Esophagus squamous epithelium (tissue), 5 donors: ENCODE measurements around the gene ESYT1. TPM values are rescaled to one million over a fixed set of nuclear protein-coding genes. Genes with fewer than 3 reads are reported as not detected.

Source experiments
- DNase-seq: peaks from one replicate; lab custom pipeline; 2025; lab: John Stamatoyannopoulos, UW
- H3K27ac ChIP-seq, 4 donors: fragments of 200-600 bp; sonication (generic); one replicate each; pipeline ENCODE4 v1.5.1; 2016 to 2019; ENCODE audit warnings: mild to moderate bottlenecking in 1 of 4
- H3K27me3 ChIP-seq, 4 donors: fragments of 200-600 bp; sonication (generic); 1 replicate in 3 of 4; 2 replicates in 1 of 4; pipeline versions ENCODE4 v1.5.1 to v1.6.0; 2017 to 2021; ENCODE audit warnings: antibody characterized with exemption in 1 of 4
- H3K36me3 ChIP-seq, 3 donors: fragments of 200-600 bp; sonication (generic); one replicate each; pipeline ENCODE4 v1.5.1; 2016 to 2019
- H3K4me1 ChIP-seq, 3 donors: fragments of 200-600 bp; sonication (generic); one replicate each; pipeline ENCODE4 v1.5.1; 2017 to 2019
- H3K4me3 ChIP-seq, 4 donors: fragments of 200-600 bp; sonication (generic); 1 replicate in 3 of 4; 2 replicates in 1 of 4; pipeline ENCODE4 v1.5.1; 2016 to 2019; ENCODE audit warnings: mild to moderate bottlenecking in 2 of 4, moderate library complexity in 1 of 4
- H3K9me3 ChIP-seq, 3 donors: fragments of 200-600 bp; sonication (generic); one replicate each; pipeline ENCODE4 v1.5.1; 2016 to 2019
- POLR2A ChIP-seq, 4 donors: fragments of 450-650 bp; IDR thresholded peaks; one replicate each; pipeline ENCODE4 v1.6.1; 2017; ENCODE audit warnings: antibody characterized with exemption in 4 of 4, mild to moderate bottlenecking in 4 of 4, moderate library complexity in 3 of 4
- WGBS, 2 donors: methylation state at CpG; one replicate each; pipeline ENCODE4 v1.1.5; 2018; 5-methylcytosine and 5-hydroxymethylcytosine counted together
- intact Hi-C: fragments of 100-400 bp; cut with DNase I; formaldehyde crosslinking; loops from one replicate; pipeline ENCODE4 v1.15.0; 2022
- total RNA-seq, 4 donors: library from RNA; depleted of rRNA; stranded (reverse); fragments of >200 nt; gene quantifications; one replicate each; pipeline ENCODE4 v1.1.0, GENCODE V29; 2016
- TF ChIP-seq, protein P1 (sequence below), 6 experiments: fragments of 450-650 bp in 4 of 6; fragments of 200-600 bp in 2 of 6; sonication (generic) in 2 of 6; IDR thresholded peaks; one replicate each; pipeline ENCODE4 v1.5.1; 2016 to 2019; ENCODE audit warnings: antibody characterized with exemption in 6 of 6, mild to moderate bottlenecking in 4 of 6, moderate library complexity in 4 of 6
- donor health status: DM: yes; HTN: yes; CAD: no.

The ESYT1 gene
- total RNA-seq, 4 donors from 2014 or later = 42.6 to 70.8 (median 62.5) TPM

GRCh38 chr12:56084958-56085543 is 43.0 kb upstream of the ESYT1 start:
- Histone ChIP-seq H3K36me3 (peaks cover 0 to 76% (median 0%) of the 10 kb centered on the region in 3 donors), H3K9me3 (no peaks in the 10 kb centered on the region), H3K27me3 (peaks cover 0 to 8% (median 0%) of the 10 kb centered on the region in 4 donors), H3K4me3 (no peak overlapping the region), H3K4me1 (peaks cover 4 to 70% (median 5%) of the 10 kb centered on the region in 3 donors), H3K27ac (peak overlapping the region in 2 of 4 donors; percentile 42 to 72)
- no peak for DNase-seq
- no peak for TF ChIP-seq POLR2A (IDR thresholded peaks at IDR 0.05)
- TF ChIP-seq, protein P1, sequence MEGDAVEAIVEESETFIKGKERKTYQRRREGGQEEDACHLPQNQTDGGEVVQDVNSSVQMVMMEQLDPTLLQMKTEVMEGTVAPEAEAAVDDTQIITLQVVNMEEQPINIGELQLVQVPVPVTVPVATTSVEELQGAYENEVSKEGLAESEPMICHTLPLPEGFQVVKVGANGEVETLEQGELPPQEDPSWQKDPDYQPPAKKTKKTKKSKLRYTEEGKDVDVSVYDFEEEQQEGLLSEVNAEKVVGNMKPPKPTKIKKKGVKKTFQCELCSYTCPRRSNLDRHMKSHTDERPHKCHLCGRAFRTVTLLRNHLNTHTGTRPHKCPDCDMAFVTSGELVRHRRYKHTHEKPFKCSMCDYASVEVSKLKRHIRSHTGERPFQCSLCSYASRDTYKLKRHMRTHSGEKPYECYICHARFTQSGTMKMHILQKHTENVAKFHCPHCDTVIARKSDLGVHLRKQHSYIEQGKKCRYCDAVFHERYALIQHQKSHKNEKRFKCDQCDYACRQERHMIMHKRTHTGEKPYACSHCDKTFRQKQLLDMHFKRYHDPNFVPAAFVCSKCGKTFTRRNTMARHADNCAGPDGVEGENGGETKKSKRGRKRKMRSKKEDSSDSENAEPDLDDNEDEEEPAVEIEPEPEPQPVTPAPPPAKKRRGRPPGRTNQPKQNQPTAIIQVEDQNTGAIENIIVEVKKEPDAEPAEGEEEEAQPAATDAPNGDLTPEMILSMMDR (IDR thresholded peaks at IDR 0.05) = peak in 1 of 6 experiments; percentile 34
- intact Hi-C loops = no loop called here
- WGBS, 2 donors = 85% methylated on average over 14 to 15 of the region's 15 CpGs

GRCh38 chr12:56086096-56086495 is 42.0 kb upstream of the ESYT1 start:
- 78% methylated on average over 3 of the region's 3 CpGs for WGBS, 2 donors
- no peak for TF ChIP-seq POLR2A (IDR thresholded peaks at IDR 0.05)
- TF ChIP-seq, protein P1 (IDR thresholded peaks at IDR 0.05) = no peak
- no peak overlapping the region for H3K4me3 ChIP-seq
- DNase-seq = no peak
- H3K27me3 ChIP-seq = no peaks in the 10 kb centered on the region
- intact Hi-C loops = no loop called here
- H3K36me3 ChIP-seq = peaks cover 0 to 85% (median 0%) of the 10 kb centered on the region in 3 donors
- H3K4me1 ChIP-seq = peaks cover 0 to 60% (median 0%) of the 10 kb centered on the region in 3 donors
- no peaks in the 10 kb centered on the region for H3K9me3 ChIP-seq
- peak overlapping the region; percentile 42 to 72 (median 62) for H3K27ac ChIP-seq

DNA sequence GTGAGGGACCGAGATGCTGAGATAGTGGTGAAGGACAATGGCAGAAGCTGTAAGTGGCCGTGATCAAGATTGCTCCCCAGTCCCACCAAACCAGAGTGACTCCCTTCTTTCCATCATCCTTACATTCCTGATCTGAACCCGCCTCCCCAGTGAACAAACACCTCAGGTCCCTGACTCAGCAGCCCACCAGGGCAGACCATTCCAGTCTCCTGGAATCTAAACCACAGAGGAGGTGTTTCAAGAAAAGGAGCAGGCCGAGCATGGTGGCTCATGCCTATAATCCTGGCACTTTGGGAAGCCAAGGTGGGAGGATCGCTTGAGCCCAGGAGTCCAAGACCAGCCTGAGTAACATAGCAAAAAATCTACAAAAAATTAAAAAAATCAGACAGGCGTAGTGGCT is 41.5 kb upstream of the ESYT1 start:
- H3K9me3 ChIP-seq = no peaks in the 10 kb centered on the region
- peaks cover 0 to 55% (median 0%) of the 10 kb centered on the region in 3 donors for H3K4me1 ChIP-seq
- no peak for DNase-seq
- H3K27me3 ChIP-seq = no peaks in the 10 kb centered on the region
- H3K36me3 ChIP-seq = peaks cover 0 to 88% (median 0%) of the 10 kb centered on the region in 3 donors
- intact Hi-C loops = no loop called here
- no peak for TF ChIP-seq POLR2A (IDR thresholded peaks at IDR 0.05)
- TF ChIP-seq, protein P1 (IDR thresholded peaks at IDR 0.05) = no peak
- H3K4me3 ChIP-seq = no peak overlapping the region
- 72 to 90% methylated on average over 4 to 6 of the region's 6 CpGs for WGBS, 2 donors
- peak overlapping the region; percentile 42 to 72 (median 62) for H3K27ac ChIP-seq

DNA sequence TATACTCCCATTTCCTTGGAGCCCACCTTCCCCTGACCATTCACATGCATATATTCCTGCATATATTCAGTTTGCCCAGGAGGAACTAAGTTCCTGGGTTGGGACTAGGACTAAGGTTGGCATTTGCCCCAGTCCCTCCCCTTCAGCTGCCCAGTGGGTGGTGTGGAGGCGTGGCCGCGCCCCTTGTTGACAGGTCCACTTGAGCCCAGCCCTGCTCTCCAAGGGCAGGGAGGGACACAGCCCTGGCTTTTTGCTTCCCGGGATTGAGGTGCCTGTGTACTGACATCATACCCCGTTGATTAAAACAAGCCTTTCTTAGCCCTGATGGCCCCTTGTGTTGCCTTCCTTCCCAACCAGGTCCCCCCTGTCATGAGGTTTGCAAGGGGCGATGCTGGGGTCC is 40.8 kb upstream of the ESYT1 start:
- no peak overlapping the region for H3K4me3 ChIP-seq
- no peak for DNase-seq
- 66 to 78% methylated on average over 2 to 3 of the region's 6 CpGs for WGBS, 2 donors
- H3K27me3 ChIP-seq = no peaks in the 10 kb centered on the region
- no peak for TF ChIP-seq POLR2A (IDR thresholded peaks at IDR 0.05)
- TF ChIP-seq, protein P1 (IDR thresholded peaks at IDR 0.05) = no peak
- intact Hi-C loops = no loop called here
- peaks cover 0 to 90% (median 0%) of the 10 kb centered on the region in 3 donors for H3K36me3 ChIP-seq
- H3K4me1 ChIP-seq = peaks cover 0 to 49% (median 0%) of the 10 kb centered on the region in 3 donors
- no peaks in the 10 kb centered on the region for H3K9me3 ChIP-seq
- H3K27ac ChIP-seq = peak overlapping the region in 3 of 4 donors; percentile 21 to 72 (median 71)

DNA sequence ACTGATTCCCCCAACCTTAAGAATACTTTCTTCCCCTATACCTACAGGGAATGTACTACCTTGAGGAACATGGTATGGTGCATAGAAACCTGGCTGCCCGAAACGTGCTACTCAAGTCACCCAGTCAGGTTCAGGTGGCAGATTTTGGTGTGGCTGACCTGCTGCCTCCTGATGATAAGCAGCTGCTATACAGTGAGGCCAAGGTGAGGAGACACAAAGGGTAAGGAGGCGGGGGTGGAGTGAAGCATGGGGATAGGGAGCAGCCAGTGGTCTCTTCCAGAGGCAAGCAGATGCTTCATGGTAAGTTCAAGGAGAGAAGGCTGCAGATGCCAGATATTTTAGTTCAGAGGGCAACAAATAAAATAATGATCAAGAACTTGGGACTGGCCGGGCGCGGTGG is 30.3 kb upstream of the ESYT1 start:
- TF ChIP-seq POLR2A (IDR thresholded peaks at IDR 0.05) = no peak
- TF ChIP-seq, protein P1 (IDR thresholded peaks at IDR 0.05) = no peak
- intact Hi-C loops = no loop called here
- DNase-seq = no peak
- no peak overlapping the region for H3K4me3 ChIP-seq
- H3K9me3 ChIP-seq = no peaks in the 10 kb centered on the region
- H3K27me3 ChIP-seq = no peaks in the 10 kb centered on the region
- H3K27ac ChIP-seq = no peak overlapping the region
- 91 to 95% methylated on average over 5 to 6 of the region's 6 CpGs for WGBS, 2 donors
- H3K4me1 ChIP-seq = peaks cover 0 to 25% (median 0%) of the 10 kb centered on the region in 3 donors
- H3K36me3 ChIP-seq = peaks cover 0 to 99% (median 0%) of the 10 kb centered on the region in 3 donors
